ENCODE data around the gene PMEL. TPM values are rescaled to one million over a fixed set of nuclear protein-coding genes. Genes with fewer than 3 reads are reported as not detected.

PMEL gene
- total and polyA plus RNA-seq, 9 of the 15 experiments (the other 6 are each of a cell fraction or from before 2014, with no cell fraction given): 0.36 to 2.0 (median 0.98) TPM

DNA sequence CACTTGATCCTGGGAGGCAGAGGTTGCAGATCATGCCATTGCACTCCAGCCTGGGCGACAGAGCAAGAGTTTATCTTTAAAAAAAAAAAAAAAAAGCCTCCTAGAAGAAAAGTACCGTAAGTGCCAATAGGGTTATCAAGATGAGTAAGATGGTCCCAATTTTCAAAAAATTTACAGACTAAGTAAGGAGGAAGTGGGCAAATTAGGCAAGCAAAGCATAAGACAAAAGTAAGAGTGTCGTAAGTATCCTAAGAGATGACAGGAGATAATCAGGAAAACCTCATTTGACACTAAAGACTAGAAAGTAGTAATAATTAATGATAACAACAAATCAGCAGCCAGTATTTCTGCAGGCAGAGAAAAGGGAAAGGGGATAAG, 50.4 kb downstream of the PMEL start:
- H3K79me2 ChIP-seq (ENCODE audit: control insufficient read depth, insufficient read depth, low read length): peaks cover 59% of the 10 kb centered on the region
- no peak overlapping the region for H2AFZ ChIP-seq (ENCODE audit: low read depth, low read length)
- in situ Hi-C loops (cut with MboI): no loop called here
- no peaks in the 10 kb centered on the region for H3K27me3 ChIP-seq (ENCODE audit: control insufficient read depth in 2 of 2, insufficient read depth in 2 of 2, low read length in 2 of 2)
- no peak overlapping the region for H3K4me2 ChIP-seq (ENCODE audit: insufficient read depth, low read length)
- no peak for TF ChIP-seq TBL1XR1 (IDR thresholded peaks at IDR 0.05; ENCODE audit: low read length in 2 of 2)
- TF ChIP-seq DACH1 (IDR thresholded peaks at IDR 0.05; ENCODE audit: partially characterized antibody): peak; percentile 13
- ATAC-seq (no peak), FAIRE-seq (peak; percentile 6), DNase-seq (ENCODE audit: extremely low read depth in 1 of 4, low spot score in 3 of 4) (peak in 1 of 4 experiments; percentile 1)
- no peaks in the 10 kb centered on the region for H3K9me1 ChIP-seq (ENCODE audit: control insufficient read depth, insufficient read depth, low read length)
- H3K9me3 ChIP-seq (replicated peaks; ENCODE audit: control insufficient read depth, insufficient read depth, low read depth, low read length): no peaks in the 10 kb centered on the region
- no peak overlapping the region for H3K27ac ChIP-seq (ENCODE audit: extremely low read depth, low read depth, low read length)
- 57% methylated on average over 2 of the region's 3 CpGs for WGBS (ENCODE audit: insufficient coverage, low coverage, missing lambda C conversion rate)
- intact Hi-C loops (cut with micrococcal nuclease): no loop called here
- POLR2A ChIA-PET: interaction anchor here (0.6 to 3.4 kb wide), 4 partner anchors 10 to 767 kb away, joined by 3 to 26 read pairs (median 4); partner anchors contain the start of genes PYM1 and RAB5B
- H3K4me1 ChIP-seq (replicated peaks in 1 of 2; ENCODE audit: control insufficient read depth in 2 of 2, insufficient read depth in 2 of 2, low read length in 2 of 2): peaks cover 0 to 3% of the 10 kb centered on the region in 2 experiments
- no peak overlapping the region for H3K9ac ChIP-seq (ENCODE audit: insufficient read depth in 1 of 2, low read depth in 2 of 2, low read length in 2 of 2)
- H3K4me3 ChIP-seq: no peak overlapping the region
- H4K20me1 ChIP-seq (replicated peaks; ENCODE audit: control insufficient read depth, insufficient read depth, low read length): no peaks in the 10 kb centered on the region
- CTCF ChIA-PET (ENCODE audit: low intra/inter-chr PET ratio): no interaction called here
- BruUV-seq (replicated peaks): no TSS peak
- H3K36me3 ChIP-seq (ENCODE audit: control insufficient read depth, insufficient read depth, low read length): peaks cover 32% of the 10 kb centered on the region

DNA sequence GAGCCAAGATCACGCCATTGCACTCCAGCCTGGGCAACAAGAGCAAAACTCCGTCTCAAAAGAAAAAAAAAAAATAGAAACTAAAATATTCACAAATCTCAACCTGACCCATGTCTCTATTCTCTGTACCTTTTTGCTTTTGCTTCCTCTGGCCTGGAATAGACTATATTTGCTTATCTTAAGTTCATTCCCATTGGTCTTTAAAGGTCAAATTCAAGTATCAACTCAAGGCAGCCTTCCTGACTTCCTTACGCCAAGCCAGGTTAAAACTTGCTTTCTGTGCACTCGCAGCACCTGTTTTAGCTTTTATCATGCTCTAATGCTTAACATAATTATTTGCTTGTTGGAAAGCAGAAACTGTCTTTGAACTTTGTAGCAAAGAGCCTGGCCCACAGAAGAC, 52.9 kb downstream of the PMEL start:
- H3K36me3 ChIP-seq (ENCODE audit: control insufficient read depth, insufficient read depth, low read length): peaks cover 21% of the 10 kb centered on the region
- H3K27ac ChIP-seq (ENCODE audit: extremely low read depth, low read depth, low read length): no peak overlapping the region
- DNase-seq (ENCODE audit: extremely low read depth in 1 of 4, low spot score in 3 of 4) (no peak), ATAC-seq (no peak), FAIRE-seq (no peak)
- POLR2A ChIA-PET: no interaction called here
- H3K27me3 ChIP-seq (ENCODE audit: control insufficient read depth in 2 of 2, insufficient read depth in 2 of 2, low read length in 2 of 2): no peaks in the 10 kb centered on the region
- H4K20me1 ChIP-seq (replicated peaks; ENCODE audit: control insufficient read depth, insufficient read depth, low read length): no peaks in the 10 kb centered on the region
- H3K9ac ChIP-seq (ENCODE audit: insufficient read depth in 1 of 2, low read depth in 2 of 2, low read length in 2 of 2): no peak overlapping the region
- H3K79me2 ChIP-seq (ENCODE audit: control insufficient read depth, insufficient read depth, low read length): peaks cover 44% of the 10 kb centered on the region
- TF ChIP-seq, protein P1, sequence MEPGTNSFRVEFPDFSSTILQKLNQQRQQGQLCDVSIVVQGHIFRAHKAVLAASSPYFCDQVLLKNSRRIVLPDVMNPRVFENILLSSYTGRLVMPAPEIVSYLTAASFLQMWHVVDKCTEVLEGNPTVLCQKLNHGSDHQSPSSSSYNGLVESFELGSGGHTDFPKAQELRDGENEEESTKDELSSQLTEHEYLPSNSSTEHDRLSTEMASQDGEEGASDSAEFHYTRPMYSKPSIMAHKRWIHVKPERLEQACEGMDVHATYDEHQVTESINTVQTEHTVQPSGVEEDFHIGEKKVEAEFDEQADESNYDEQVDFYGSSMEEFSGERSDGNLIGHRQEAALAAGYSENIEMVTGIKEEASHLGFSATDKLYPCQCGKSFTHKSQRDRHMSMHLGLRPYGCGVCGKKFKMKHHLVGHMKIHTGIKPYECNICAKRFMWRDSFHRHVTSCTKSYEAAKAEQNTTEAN (CRISPR knock-in tag; IDR thresholded peaks at IDR 0.05): no peak
- TF ChIP-seq, protein P2, sequence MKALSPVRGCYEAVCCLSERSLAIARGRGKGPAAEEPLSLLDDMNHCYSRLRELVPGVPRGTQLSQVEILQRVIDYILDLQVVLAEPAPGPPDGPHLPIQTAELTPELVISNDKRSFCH (CRISPR knock-in tag; IDR thresholded peaks at IDR 0.05): no peak
- TF ChIP-seq, protein P2 (tag; IDR thresholded peaks at IDR 0.05): peak; percentile 67
- intact Hi-C loops (cut with micrococcal nuclease): no loop called here
- H3K4me1 ChIP-seq (replicated peaks in 1 of 2; ENCODE audit: control insufficient read depth in 2 of 2, insufficient read depth in 2 of 2, low read length in 2 of 2): peaks cover 3 to 17% of the 10 kb centered on the region in 2 experiments
- H3K9me1 ChIP-seq (ENCODE audit: control insufficient read depth, insufficient read depth, low read length): no peaks in the 10 kb centered on the region
- CTCF ChIA-PET (ENCODE audit: low intra/inter-chr PET ratio): no interaction called here
- 87% methylated on average over 2 of the region's 4 CpGs for WGBS (ENCODE audit: insufficient coverage, low coverage, missing lambda C conversion rate)
- no peak overlapping the region for H3K4me2 ChIP-seq (ENCODE audit: insufficient read depth, low read length)
- no peaks in the 10 kb centered on the region for H3K9me3 ChIP-seq (replicated peaks; ENCODE audit: control insufficient read depth, insufficient read depth, low read depth, low read length)
- no peak overlapping the region for H2AFZ ChIP-seq (ENCODE audit: low read depth, low read length)
- no TSS peak for BruUV-seq (replicated peaks)
- in situ Hi-C loops (cut with MboI): no loop called here
- no peak overlapping the region for H3K4me3 ChIP-seq
